ENCODE results near the gene CDNF. TPM values are rescaled to one million over a fixed set of nuclear protein-coding genes. Genes with fewer than 3 reads are reported as not detected.
"Not testable (repeated sequence)": the region's sequence is repeated elsewhere in the genome, so short reads cannot be mapped to it uniquely, and the experiment has no call there.

The CDNF gene
- total RNA-seq, 1 donor from 2014 or later, result 0.32 TPM

DNA sequence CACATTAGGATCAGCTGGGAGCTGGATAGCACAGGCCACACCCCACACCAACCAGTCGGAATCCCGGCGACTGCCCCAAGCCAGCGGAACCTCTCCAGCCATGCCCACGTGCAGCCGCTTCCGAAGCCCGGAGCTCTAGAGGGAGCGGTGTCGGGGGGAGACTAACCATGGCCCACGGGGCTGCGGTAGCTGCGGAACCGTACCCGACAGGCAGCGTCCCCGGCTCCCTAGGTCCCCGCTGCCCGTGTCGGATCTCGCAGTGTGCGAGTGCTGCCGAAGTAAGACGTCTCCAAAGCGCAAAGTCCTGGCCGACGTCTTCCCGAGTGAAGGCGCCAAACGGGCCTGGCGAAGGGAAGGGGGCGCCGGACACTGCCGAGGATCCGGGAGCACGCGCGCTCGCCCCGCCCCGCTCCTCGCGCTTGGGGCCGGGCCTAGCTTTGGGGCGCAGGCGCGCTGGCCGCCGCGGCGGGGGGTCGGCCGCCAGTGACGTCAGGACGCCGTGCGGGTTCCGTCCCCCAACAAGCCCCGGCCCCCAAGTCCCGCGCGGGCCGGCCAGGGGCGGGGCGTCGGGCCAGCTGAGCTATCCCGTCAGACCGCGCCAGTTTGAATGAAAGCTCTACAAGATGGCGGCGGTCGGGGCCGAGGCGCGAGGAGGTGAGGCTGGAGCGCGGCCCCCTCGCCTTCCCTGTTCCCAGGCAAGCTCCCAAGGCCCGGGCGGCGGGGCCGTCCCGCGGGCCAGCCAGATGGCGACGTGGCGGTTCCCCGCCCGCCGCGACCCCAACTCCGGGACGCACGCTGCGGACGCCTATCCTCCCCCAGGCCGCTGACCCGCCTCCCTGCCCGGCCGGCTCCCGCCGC, 40.7 kb upstream of the CDNF start, which contains the start of gene SUV39H2:
SUV39H2 (plus strand) TSS at position 601 of the 858 bp plus-strand sequence; CDS start at position 624, 23 bp downstream.
- peak within 1 kb of the TSS; percentile 98 for H3K27ac Mint-ChIP-seq (ENCODE audit: unreplicated experiment)
- H3K27me3 Mint-ChIP-seq (ENCODE audit: low read depth), result no peaks in the 10 kb centered on the region
- TF ChIP-seq, protein P1, sequence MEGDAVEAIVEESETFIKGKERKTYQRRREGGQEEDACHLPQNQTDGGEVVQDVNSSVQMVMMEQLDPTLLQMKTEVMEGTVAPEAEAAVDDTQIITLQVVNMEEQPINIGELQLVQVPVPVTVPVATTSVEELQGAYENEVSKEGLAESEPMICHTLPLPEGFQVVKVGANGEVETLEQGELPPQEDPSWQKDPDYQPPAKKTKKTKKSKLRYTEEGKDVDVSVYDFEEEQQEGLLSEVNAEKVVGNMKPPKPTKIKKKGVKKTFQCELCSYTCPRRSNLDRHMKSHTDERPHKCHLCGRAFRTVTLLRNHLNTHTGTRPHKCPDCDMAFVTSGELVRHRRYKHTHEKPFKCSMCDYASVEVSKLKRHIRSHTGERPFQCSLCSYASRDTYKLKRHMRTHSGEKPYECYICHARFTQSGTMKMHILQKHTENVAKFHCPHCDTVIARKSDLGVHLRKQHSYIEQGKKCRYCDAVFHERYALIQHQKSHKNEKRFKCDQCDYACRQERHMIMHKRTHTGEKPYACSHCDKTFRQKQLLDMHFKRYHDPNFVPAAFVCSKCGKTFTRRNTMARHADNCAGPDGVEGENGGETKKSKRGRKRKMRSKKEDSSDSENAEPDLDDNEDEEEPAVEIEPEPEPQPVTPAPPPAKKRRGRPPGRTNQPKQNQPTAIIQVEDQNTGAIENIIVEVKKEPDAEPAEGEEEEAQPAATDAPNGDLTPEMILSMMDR (IDR thresholded peaks at IDR 0.05), result no peak
- no peaks in the 10 kb centered on the region for H3K9me3 Mint-ChIP-seq (ENCODE audit: low read depth)
- H3K4me1 Mint-ChIP-seq (ENCODE audit: low read depth), result peaks cover 31% of the 10 kb centered on the region
- peak within 1 kb of the TSS; percentile 93 for H3K4me3 Mint-ChIP-seq (ENCODE audit: unreplicated experiment)
- no peaks in the 10 kb centered on the region for H3K36me3 Mint-ChIP-seq (ENCODE audit: low read depth)
- peak; percentile 97 for DNase-seq (ENCODE audit: low spot score)

GRCh38 chr10:14876764-14877163, 38.9 kb upstream of the CDNF start:
- Mint-ChIP-seq H3K36me3 (ENCODE audit: low read depth) (no peaks in the 10 kb centered on the region), H3K27me3 (ENCODE audit: low read depth) (no peaks in the 10 kb centered on the region), H3K4me3 (ENCODE audit: unreplicated experiment) (peak overlapping the region; percentile 93), H3K4me1 (ENCODE audit: low read depth) (peaks cover 31% of the 10 kb centered on the region), H3K9me3 (ENCODE audit: low read depth) (no peaks in the 10 kb centered on the region), H3K27ac (ENCODE audit: unreplicated experiment) (peak overlapping the region; percentile 55)
- TF ChIP-seq, protein P1 (IDR thresholded peaks at IDR 0.05), result no peak
- no peak for DNase-seq (ENCODE audit: low spot score)

DNA sequence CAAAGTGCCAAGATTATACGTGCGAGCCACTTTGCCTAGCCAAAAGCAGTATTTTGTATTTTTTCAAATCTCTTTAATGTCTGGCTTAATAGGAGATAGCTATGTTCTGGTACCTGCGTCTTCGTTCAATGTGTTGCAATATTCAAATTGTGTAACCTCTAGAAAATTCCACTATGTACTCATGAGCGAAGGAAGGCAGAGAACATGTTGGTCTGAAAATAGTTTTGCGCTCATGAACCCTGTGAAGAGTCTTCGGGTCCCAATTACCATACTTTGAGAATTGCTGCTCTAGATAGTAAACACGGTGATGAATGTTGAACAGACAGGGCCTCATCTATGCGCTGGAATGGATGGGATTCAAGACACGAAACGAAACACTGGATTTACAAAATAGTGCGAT, 38.1 kb upstream of the CDNF start:
- Mint-ChIP-seq H3K36me3 (ENCODE audit: low read depth) (no peaks in the 10 kb centered on the region), H3K9me3 (ENCODE audit: low read depth) (no peaks in the 10 kb centered on the region), H3K4me1 (ENCODE audit: low read depth) (peaks cover 29% of the 10 kb centered on the region), H3K27me3 (ENCODE audit: low read depth) (no peaks in the 10 kb centered on the region), H3K27ac (ENCODE audit: unreplicated experiment) (no peak overlapping the region), H3K4me3 (ENCODE audit: unreplicated experiment) (no peak overlapping the region)
- TF ChIP-seq, protein P1 (IDR thresholded peaks at IDR 0.05), result no peak
- DNase-seq (ENCODE audit: low spot score), result no peak

- H3K27me3 Mint-ChIP-seq (ENCODE audit: low read depth), result no peaks in the 10 kb centered on the region
- DNase-seq (ENCODE audit: low spot score), result no peak
- H3K9me3 Mint-ChIP-seq (ENCODE audit: low read depth), result no peaks in the 10 kb centered on the region
- TF ChIP-seq, protein P1 (IDR thresholded peaks at IDR 0.05), result no peak
- no peak overlapping the region for H3K27ac Mint-ChIP-seq (ENCODE audit: unreplicated experiment)
- H3K4me1 Mint-ChIP-seq (ENCODE audit: low read depth), result peaks cover 14% of the 10 kb centered on the region
- H3K4me3 Mint-ChIP-seq (ENCODE audit: unreplicated experiment), result no peak overlapping the region
- H3K36me3 Mint-ChIP-seq (ENCODE audit: low read depth), result peaks cover 7% of the 10 kb centered on the region
Observed at GRCh38 chr10:14873090-14873760, 35.4 kb upstream of the CDNF start.

DNA sequence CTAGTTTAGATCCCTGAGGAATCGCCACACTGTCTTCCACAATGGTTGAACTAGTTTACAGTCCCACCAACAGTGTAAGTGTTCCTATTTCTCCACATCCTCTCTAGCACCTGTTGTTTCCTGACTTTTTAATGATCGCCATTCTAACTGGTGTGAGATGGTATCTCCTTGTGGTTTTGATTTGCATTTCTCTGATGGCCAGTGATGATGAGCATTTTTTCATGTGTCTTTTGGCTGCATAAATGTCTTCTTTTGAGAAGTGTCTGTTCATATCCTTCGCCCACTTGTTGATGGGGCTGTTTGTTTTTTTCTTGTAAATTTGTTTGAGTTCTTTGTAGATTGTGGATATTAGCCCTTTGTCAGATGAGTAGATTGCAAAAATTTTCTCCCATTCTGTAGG, 27.0 kb upstream of the CDNF start:
- not testable (repeated sequence) for H3K4me1 Mint-ChIP-seq (ENCODE audit: low read depth); DNase-seq (ENCODE audit: low spot score); H3K27ac Mint-ChIP-seq (ENCODE audit: unreplicated experiment); H3K9me3 Mint-ChIP-seq (ENCODE audit: low read depth); H3K4me3 Mint-ChIP-seq (ENCODE audit: unreplicated experiment); H3K27me3 Mint-ChIP-seq (ENCODE audit: low read depth)
- H3K36me3 Mint-ChIP-seq (ENCODE audit: low read depth), result peaks cover 24% of the 10 kb centered on the region

DNA sequence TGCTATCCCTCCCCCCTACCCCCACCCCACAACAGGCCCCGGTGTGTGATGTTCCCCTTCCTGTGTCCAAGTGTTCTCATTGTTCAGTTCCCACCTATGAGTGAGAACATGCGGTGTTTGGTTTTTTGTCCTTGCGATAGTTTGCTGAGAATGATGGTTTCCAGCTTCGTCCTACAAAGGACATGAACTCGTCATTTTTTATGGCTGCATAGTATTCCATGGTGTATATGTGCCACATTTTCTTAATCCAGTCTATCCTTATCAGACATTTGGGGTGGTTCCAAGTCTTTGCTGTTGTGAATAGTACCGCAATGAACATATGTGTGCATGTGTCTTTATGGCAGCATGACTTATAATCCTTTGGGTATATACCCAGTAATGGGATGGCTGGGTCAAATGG, 26.6 kb upstream of the CDNF start:
- not testable (repeated sequence) for H3K4me3 Mint-ChIP-seq (ENCODE audit: unreplicated experiment); H3K9me3 Mint-ChIP-seq (ENCODE audit: low read depth); H3K4me1 Mint-ChIP-seq (ENCODE audit: low read depth); H3K27me3 Mint-ChIP-seq (ENCODE audit: low read depth); DNase-seq (ENCODE audit: low spot score); H3K27ac Mint-ChIP-seq (ENCODE audit: unreplicated experiment)
- H3K36me3 Mint-ChIP-seq (ENCODE audit: low read depth), result peaks cover 21% of the 10 kb centered on the region
